Liver (tissue), 9 donors: ENCODE measurements around the gene RNF220. TPM values are rescaled to one million over a fixed set of nuclear protein-coding genes. Genes with fewer than 3 reads are reported as not detected.
A peak's percentile ranks its signal among the peaks of the same experiment; 100 is the strongest.
"Not testable (repeated sequence)": the region's sequence is repeated elsewhere in the genome, so short reads cannot be mapped to it uniquely, and the experiment has no call there.

Experiments used
- DNase-seq: peaks from one replicate; pipeline ENCODE4 v3.0.0-alpha.2; 2017; ENCODE audit warnings: low spot score
- H3K27ac ChIP-seq, 2 donors: one replicate each; pipeline ENCODE4 v1.7.0; 2013; ENCODE audit warnings: inconsistent platforms in 2 of 2, low read length in 2 of 2, control low read depth in 1 of 2, low read depth in 1 of 2, mild to moderate bottlenecking in 1 of 2
- H3K27me3 ChIP-seq, 4 donors: one replicate each; pipeline versions ENCODE4 v1.6.1 to v1.7.0; 2013; ENCODE audit warnings: low read length in 3 of 4, inconsistent platforms in 1 of 4, mild to moderate bottlenecking in 1 of 4, moderate library complexity in 1 of 4; ENCODE audit not compliant: control insufficient read depth in 4 of 4, insufficient read depth in 4 of 4
- H3K36me3 ChIP-seq, 4 donors: one replicate each; pipeline versions ENCODE4 v1.6.1 to v1.7.0; 2013; ENCODE audit warnings: low read length in 3 of 4, mild to moderate bottlenecking in 3 of 4, low read depth in 1 of 4, moderate library complexity in 1 of 4; ENCODE audit not compliant: control insufficient read depth in 4 of 4, insufficient read depth in 3 of 4
- H3K4me1 ChIP-seq, 4 donors: one replicate each; pipeline versions ENCODE4 v1.6.1 to v1.7.0; 2013; ENCODE audit warnings: low read length in 3 of 4, mild to moderate bottlenecking in 3 of 4, moderate library complexity in 1 of 4; ENCODE audit not compliant: control insufficient read depth in 4 of 4, insufficient read depth in 4 of 4
- H3K4me3 ChIP-seq, 3 donors: one replicate each; pipeline versions ENCODE4 v1.6.1 to v1.7.0; 2013; ENCODE audit warnings: low read length in 3 of 3, control low read depth in 1 of 3, low read depth in 1 of 3, mild to moderate bottlenecking in 1 of 3
- H3K9ac ChIP-seq, 2 donors: one replicate each; pipeline ENCODE4 v1.7.0; 2013; ENCODE audit warnings: low read length in 2 of 2, mild to moderate bottlenecking in 2 of 2, moderate library complexity in 2 of 2, control low read depth in 1 of 2, low read depth in 1 of 2
- H3K9me3 ChIP-seq, 4 donors: one replicate each; pipeline versions ENCODE4 v1.6.1 to v1.7.0; 2013; ENCODE audit warnings: low read length in 3 of 4; ENCODE audit not compliant: control insufficient read depth in 4 of 4
- ATF3 ChIP-seq: IDR thresholded peaks from 2 replicates; pipeline ENCODE4 v1.6.1; 2016; ENCODE audit warnings: antibody characterized with exemption
- EGR1 ChIP-seq, 2 donors: IDR thresholded peaks; 2 replicates each; pipeline ENCODE4 v1.6.1; 2016 to 2018; ENCODE audit warnings: antibody characterized with exemption in 2 of 2, low read depth in 2 of 2
- FOXA1 ChIP-seq: IDR thresholded peaks from 2 replicates; pipeline ENCODE4 v1.6.1; 2016; ENCODE audit warnings: antibody characterized with exemption
- HNF4A ChIP-seq, 2 donors: conservative IDR thresholded peaks; 2 replicates each; pipeline ENCODE4 v1.6.1; 2016; ENCODE audit warnings: antibody characterized with exemption in 2 of 2, mild to moderate bottlenecking in 2 of 2
- HNF4G ChIP-seq: IDR thresholded peaks from 2 replicates; pipeline ENCODE4 v1.6.1; 2016; ENCODE audit warnings: antibody characterized with exemption
- JUND ChIP-seq, 2 donors: IDR thresholded peaks; 2 replicates each; pipeline ENCODE4 v1.6.1; 2016; ENCODE audit warnings: antibody characterized with exemption in 2 of 2
- RAD21 ChIP-seq, 2 donors: IDR thresholded peaks; 2 replicates each; pipeline ENCODE4 v1.6.1; 2016; ENCODE audit warnings: antibody characterized with exemption in 2 of 2, mild to moderate bottlenecking in 2 of 2
- SP1 ChIP-seq: IDR thresholded peaks from 2 replicates; pipeline ENCODE4 v1.6.1; 2018; ENCODE audit warnings: antibody characterized with exemption, mild to moderate bottlenecking
- YY1 ChIP-seq: IDR thresholded peaks from 2 replicates; pipeline ENCODE4 v1.6.1; 2016; ENCODE audit warnings: antibody characterized with exemption, mild to moderate bottlenecking
- WGBS: extraction: QIAGEN DNeasy Blood & Tissue Kit; methylation state at CpG from one replicate; pipeline ENCODE4 v1.1.7; 2013; 5-methylcytosine and 5-hydroxymethylcytosine counted together
- polyA plus RNA-seq, 2 donors: library from polyadenylated mRNA; stranded (reverse) in 1 of 2; unstranded in 1 of 2; fragments of 200-250 nt in 1 of 2; fragments of >200 nt in 1 of 2; fragmentation: Nextera tagmentation in 1 of 2; extraction: Ambion mirVana in 1 of 2; gene quantifications; one replicate each; pipeline versions ENCODE4 v1.2.1 to v1.2.3, GENCODE V29; 2013 to 2015
- total RNA-seq, 2 donors: library from RNA; depleted of rRNA; stranded (reverse); fragments of >200 nt; gene quantifications; one replicate each; pipeline ENCODE4 v1.2.3, GENCODE V29; 2014
- TF ChIP-seq, protein P1 (sequence below): IDR thresholded peaks from 2 replicates; pipeline ENCODE4 v1.6.1; 2016; ENCODE audit warnings: antibody characterized with exemption
- donor health status: healthy.
- donor health status: healthy.
- donor health status: healthy.
- donor health status: healthy.
- donor health status: healthy.

Gene RNF220
- total and polyA plus RNA-seq, 4 donors, result 18.2 to 35.8 (median 26.1) TPM

DNA sequence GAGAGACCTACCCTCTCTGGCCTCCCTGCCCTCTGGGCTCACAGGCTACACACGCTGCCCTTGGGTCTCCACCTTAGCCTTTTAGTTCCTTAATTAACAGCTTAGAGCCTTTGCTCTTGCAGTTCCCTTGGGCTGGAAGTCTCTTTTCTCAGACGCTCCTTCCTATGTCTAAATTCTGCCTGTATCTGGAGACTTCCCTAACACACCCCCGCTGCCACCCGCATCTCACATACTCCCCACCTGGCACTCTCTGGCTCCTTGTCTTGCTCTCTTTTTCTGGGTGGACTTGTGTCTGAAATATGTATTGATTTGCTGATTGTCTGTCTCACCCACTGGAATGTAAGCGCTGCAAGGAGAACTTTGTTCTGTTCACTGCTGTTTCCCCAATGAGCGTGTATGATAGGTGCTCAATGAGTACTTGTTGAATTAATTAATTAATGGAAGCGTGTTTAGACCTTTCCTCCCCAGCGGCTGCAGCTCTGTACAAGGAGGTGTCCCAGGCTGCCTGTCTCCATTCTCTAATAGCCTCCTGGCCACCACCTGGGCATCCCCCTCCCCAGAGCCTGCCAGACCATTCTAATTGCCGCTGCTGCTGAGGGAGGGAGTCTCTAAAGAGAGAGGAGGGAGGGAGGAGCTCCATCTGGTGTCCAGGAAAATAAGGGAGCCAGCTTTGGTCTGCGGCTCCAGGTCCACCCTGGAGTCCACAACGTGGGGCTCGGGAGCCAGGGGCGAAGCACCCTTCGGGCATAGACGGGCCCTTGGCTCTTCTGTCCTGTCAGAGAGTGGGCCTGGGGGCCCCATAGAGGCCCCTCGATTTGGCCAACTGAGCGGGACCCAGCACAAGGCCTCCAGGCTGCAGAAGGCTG is 95.4 kb downstream of the RNF220 start:
- Histone ChIP-seq H3K4me1 (peaks cover 0 to 3% (median 0%) of the 10 kb centered on the region in 4 donors), H3K36me3 (no peaks in the 10 kb centered on the region)
- DNase-seq, result no peak

GRCh38 chr1:44501047-44501890 is 96.2 kb downstream of the RNF220 start:
- TF ChIP-seq YY1, result no peak
- no peak for TF ChIP-seq JUND (IDR thresholded peaks at IDR 0.05)
- TF ChIP-seq ATF3, result no peak
- TF ChIP-seq SP1, result no peak
- no peak for TF ChIP-seq HNF4G
- no peak for TF ChIP-seq EGR1 (IDR thresholded peaks at IDR 0.05; ENCODE audit: low read depth in 2 of 2)
- no peak for TF ChIP-seq FOXA1
- TF ChIP-seq, protein P1, sequence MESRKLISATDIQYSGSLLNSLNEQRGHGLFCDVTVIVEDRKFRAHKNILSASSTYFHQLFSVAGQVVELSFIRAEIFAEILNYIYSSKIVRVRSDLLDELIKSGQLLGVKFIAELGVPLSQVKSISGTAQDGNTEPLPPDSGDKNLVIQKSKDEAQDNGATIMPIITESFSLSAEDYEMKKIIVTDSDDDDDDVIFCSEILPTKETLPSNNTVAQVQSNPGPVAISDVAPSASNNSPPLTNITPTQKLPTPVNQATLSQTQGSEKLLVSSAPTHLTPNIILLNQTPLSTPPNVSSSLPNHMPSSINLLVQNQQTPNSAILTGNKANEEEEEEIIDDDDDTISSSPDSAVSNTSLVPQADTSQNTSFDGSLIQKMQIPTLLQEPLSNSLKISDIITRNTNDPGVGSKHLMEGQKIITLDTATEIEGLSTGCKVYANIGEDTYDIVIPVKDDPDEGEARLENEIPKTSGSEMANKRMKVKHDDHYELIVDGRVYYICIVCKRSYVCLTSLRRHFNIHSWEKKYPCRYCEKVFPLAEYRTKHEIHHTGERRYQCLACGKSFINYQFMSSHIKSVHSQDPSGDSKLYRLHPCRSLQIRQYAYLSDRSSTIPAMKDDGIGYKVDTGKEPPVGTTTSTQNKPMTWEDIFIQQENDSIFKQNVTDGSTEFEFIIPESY, result no peak
- TF ChIP-seq RAD21 (IDR thresholded peaks at IDR 0.05), result no peak
- TF ChIP-seq HNF4A (conservative IDR thresholded peaks at IDR 0.05), result no peak
- Histone ChIP-seq H3K4me1 (peaks cover 0 to 3% (median 0%) of the 10 kb centered on the region in 4 donors), H3K4me3 (no peak overlapping the region), H3K27me3 (peaks cover 0 to 9% (median 3%) of the 10 kb centered on the region in 4 donors), H3K36me3 (no peaks in the 10 kb centered on the region), H3K27ac (no peak overlapping the region), H3K9ac (no peak overlapping the region), H3K9me3 (no peaks in the 10 kb centered on the region)
- no peak for DNase-seq
- 63% methylated on average over 13 of the region's 13 CpGs for WGBS

More for the DNA sequence above, 95.4 kb downstream of the RNF220 start:
- Histone ChIP-seq H3K27me3 (peaks cover 0 to 9% (median 3%) of the 10 kb centered on the region in 4 donors), H3K9me3 (no peaks in the 10 kb centered on the region), H3K9ac (no peak overlapping the region), H3K4me3 (no peak overlapping the region), H3K27ac (no peak overlapping the region)
- TF ChIP-seq YY1, result no peak
- peak; percentile 49 to 58 for TF ChIP-seq RAD21 (IDR thresholded peaks at IDR 0.05)
- WGBS, result 32% methylated on average over 17 of the region's 17 CpGs

GRCh38 chr1:44502823-44503222 is 97.8 kb downstream of the RNF220 start:
- not testable (repeated sequence) for H3K9ac ChIP-seq, H3K36me3 ChIP-seq, H3K9me3 ChIP-seq, H3K4me3 ChIP-seq, H3K27me3 ChIP-seq, DNase-seq, H3K27ac ChIP-seq, H3K4me1 ChIP-seq
- WGBS, result 95% methylated on average over 6 of the region's 6 CpGs
